Measurements from ENCODE around the gene WDR45B.

Gene WDR45B

DNA sequence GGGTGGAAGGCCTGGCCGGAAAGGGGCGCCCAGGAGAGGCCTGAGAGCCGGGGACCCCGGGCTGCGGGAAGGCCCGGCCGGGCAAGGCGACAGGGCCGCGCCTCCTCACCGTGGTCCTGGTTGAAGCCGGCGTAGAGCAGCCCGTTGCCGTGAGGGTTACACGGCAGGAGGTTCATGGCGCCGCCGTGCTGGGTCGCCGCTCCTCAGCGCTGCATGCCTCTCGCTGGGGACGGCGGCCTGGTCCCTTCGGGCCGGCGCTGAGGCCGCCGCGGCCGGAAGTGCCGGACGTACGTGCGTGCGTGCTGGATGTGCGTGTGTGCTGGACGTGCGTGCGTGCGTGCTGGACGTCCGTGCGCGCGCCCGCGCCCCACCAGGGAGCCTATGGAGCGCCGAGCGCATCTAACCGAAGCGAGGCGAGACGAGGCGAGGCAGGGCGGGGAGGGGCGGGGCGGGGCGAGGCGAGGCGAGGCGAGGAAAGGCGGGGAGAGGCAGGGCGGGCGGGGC, at the start of gene WDR45B:
Gene WDR45B (minus strand): TSS at position 280 of the 504 bp plus-strand sequence. CDS start 104 bp downstream, at position 176.
- DNase-seq (ENCODE audit: low read depth in 2 of 2): peak; percentile 95 to 96

DNA sequence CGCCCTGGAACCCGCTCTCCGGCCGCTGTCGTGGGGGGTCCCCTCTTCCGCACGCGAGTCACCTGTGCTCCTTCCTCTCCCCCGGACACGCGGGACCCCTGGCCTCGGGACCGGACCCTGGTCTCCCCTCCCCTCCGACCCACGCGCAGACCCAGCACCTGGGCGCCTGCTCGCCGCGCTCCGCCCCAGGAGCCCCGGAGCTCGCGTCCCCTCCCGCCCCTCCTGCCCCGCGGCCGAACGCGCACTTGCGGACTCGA, 49.5 kb upstream of the WDR45B start:
- no peak for DNase-seq (ENCODE audit: low read depth in 2 of 2)

DNA sequence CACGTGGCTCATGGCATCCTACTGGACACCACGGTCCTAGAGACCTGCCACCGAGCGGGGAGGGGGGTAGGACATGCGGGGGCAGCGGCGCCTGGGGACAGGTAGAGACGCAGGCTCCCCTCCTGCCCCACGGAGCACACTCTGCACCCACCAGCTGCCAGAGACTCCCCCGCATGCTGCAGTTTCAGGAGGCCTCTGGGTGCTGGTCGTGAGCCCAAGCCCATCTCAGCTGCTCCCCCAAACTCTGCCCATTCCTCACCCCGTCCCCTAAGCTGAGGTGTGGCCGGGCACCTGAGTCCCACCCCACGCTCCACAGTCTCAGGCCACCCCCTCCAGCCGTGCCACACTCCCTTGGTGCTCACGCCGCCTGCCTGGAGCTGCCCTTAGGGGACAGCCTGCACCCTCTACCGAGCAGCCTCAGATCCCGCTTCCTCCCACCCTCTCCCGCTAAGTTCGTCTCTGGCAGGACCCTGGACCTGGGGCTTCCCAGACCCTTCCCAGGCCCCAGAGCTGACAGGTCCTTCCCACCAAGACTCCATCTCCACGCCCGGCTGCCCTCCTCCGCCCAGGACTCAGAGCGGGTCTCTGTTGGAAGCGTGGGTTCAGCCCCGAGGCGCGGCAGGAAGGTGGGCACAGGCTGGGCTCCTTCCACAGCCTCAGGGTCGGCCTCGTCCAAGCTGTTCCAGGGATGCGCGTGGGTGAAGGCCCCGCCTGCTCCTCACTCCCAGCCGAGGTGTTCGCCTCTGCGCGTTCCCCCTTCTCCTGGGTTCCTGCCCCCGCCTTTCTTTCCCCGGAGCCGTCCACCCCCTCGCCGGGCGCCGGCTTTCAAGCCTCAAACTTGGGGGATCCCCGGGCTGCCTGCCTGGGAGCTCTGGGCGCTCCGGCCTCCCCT, 48.9 kb upstream of the WDR45B start:
- no peak for DNase-seq (ENCODE audit: low read depth in 2 of 2)

DNA sequence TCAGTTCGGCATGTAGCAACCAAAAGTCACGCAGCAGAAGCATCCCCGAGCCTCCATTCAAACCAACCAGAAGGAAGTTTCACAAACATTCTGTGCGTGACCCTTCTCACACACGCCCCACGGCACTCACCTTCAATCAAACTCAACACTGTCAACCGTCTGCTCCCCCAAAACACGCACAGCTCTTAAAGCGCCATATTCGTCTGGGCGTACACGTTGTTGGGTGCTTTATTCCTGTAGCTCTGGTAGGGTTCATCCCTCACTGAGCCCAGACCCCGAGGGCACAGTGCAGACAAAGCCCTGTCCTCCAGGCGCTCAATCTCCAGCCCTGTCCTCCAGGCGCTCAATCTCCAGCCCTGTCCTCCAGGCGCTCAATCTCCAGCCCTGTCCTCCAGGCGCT, 48.0 kb upstream of the WDR45B start:
- DNase-seq (ENCODE audit: low read depth in 2 of 2): no peak

DNA sequence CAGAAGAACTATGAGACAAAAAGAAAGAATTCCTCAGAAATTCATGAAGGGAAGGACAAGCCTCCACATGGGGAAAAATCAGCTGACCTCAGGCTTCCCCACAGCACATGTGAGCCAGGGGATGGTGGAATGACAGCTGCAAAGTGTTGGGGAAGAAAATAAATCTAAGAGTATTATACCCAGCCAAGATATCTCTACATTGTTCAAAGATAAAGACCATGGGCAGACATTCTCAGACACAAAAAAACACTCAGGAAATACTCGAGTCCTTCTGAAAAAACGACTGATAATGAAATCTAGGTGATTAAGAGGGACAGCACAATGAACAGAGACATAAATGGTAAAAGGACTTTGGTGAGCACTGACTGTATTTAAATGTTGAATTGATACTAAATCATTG, 46.4 kb upstream of the WDR45B start:
- no peak for DNase-seq (ENCODE audit: low read depth in 2 of 2)

DNA sequence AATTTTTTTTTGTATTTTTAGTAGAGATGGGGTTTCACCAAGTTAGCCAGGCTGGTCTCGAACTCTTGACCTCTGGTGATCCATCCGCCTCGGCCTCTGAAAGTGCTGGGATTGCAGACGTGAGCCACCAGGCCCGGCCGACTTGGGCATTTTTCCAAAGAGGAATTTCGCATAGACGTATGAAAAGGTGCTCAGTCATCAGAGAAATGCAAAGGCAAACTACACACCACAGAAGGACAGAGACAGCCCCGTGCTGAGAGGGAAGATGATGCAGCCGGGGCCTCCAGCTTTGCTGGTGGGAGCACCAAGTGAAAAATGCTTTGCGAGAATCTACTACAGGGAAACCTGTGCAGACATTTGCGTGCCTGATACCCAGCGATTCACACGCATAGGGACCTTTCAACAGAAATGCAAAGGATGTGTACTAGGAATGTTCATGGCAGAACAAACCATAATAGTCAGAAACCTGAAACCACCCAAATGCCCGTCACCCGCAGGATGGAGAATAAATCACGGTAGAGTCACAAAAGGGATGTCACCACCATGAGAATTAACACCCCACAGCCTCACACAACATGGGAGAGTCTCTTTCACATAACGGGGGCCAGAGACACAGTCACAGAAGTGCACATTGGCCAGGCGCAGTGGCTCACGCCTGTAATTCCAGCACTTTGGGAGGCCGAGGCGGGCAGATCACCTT, 45.1 kb upstream of the WDR45B start:
- no peak for DNase-seq (ENCODE audit: low read depth in 2 of 2)

DNA sequence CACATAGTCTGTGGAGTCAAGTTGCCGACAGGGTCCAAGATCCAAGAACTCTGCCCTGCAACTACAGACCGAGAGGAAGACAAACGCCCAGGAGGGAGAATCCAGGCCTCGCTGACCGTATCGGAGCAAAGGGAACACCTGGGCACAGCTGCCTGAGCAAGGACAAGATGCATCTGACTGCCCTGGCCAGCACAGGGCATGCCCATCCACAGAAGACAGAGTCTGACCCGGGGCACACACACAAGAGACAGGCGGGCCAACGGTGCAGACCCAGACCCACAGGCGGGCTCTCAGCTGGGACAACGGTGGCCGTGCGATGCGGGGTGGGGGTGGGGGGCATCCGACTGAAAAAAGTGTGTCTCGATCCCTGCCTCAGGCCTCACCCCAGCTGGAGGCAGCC, 44.0 kb upstream of the WDR45B start:
- DNase-seq (ENCODE audit: low read depth in 2 of 2): no peak

DNA sequence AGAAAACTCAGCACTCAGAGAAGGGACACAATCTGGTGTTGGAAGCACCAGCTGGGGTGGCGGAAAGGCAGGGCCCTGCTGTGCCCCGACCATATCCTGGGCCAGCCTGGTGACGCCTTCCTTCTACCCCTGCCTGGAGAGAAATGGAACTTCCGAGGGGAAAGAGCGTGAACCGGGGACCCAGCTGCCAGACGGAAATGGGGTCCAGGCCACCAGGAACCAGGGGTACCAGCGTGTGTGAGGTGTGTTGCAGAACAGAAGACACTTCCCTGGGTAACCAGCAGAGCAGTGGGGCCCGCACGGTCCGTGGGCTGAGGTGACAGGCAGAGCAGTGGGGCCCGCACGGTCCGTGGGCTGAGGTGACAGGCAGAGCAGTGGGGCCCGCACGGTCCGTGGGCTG, 43.5 kb upstream of the WDR45B start:
- DNase-seq (ENCODE audit: low read depth in 2 of 2): no peak

DNA sequence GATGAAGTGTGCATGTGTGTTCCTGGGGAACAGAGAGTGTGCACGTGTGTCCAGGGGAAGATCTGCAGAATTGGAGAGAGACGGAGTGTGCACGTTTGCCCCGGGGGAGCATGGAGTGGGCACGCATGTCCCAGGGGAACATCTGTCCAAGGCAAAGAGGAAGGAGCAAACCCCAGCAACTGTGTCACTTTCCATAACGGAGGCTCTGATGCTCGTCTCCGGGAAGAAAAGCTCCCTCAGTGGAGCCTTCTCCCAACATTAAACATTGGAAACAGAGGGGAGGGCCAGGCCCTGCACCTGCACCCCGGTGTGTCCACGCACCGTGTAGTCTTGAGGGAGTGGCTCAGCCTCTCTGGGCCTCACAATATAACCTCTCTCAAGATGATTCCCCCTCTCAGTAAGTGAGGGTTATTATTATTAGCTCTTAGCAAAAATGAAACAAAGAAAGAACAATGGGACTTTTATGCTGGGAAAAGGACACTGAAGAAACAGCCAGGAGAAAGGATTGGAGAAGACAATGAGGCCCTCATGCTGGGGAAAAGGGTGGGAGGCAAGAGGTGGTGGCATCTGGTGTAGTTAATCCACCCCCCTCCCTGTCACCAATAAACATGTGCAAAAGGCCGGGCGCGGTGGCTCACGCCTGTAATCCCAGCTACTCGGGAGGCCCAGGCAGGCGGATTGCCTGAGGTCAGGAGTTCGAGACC, 42.7 kb upstream of the WDR45B start:
- DNase-seq (ENCODE audit: low read depth in 2 of 2): no peak

DNA sequence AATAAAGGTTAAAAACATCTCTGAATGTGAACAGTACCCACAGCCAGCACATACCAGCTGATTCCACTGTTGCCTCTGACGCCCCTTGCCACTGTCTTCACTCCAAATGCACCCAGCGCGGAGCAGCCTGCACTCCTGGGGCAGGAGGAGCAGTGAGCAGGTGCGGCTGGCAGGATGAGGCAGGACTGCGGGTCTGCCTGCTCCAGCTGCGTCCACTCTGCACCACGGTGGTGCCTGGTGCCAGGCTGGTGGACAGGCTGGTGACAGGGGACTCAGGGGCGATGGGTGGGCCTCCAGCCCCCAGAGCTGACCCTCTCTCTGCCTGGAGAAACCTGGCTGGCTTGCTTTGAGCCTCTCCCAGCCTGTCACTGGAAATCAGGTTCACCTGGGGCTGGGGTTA, 40.8 kb upstream of the WDR45B start:
- no peak for DNase-seq (ENCODE audit: low read depth in 2 of 2)

DNA sequence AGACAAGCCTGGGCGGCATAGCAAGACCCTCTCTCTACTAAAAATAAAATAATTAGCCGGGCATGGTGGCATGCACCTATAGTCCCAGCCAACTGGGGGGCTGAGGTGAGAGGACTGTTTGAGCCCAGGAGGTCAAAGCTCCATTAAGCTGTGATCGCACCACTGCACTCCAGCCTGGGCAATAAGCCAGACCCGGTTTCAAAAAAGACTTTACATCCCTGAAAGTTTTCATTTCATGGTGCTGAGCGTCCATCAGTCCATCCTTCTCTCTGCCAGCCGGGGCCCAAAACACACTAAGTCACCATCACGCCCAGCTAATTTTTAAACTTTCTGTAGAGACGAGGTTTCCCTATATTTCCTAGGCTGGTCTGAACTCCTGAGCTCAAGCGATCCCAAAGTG, 39.6 kb upstream of the WDR45B start:
- no peak for DNase-seq (ENCODE audit: low read depth in 2 of 2)

DNA sequence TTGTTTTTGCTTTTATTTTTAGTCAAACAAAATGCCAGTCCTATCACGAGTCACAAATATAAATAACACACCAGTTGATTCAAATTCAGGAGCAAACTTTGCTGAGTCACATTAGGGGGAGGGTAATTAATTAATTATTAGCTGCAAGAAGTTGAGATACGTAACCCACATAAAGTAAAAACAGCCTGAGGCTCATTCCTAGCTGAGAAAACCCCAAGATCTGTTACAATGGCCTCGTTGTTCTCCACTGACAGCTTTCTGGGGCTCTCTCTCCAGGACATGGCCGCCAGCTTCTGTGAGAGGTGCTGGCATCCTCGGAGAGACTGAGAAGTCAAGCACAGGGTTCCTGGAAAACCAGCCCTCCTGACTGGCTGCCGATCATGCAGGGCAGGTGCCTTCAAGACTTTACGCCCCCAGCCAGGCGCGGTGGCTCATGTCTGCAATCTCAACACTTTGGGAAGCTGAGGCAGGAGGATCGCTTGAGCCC, 39.2 kb upstream of the WDR45B start:
- DNase-seq (ENCODE audit: low read depth in 2 of 2): no peak

DNA sequence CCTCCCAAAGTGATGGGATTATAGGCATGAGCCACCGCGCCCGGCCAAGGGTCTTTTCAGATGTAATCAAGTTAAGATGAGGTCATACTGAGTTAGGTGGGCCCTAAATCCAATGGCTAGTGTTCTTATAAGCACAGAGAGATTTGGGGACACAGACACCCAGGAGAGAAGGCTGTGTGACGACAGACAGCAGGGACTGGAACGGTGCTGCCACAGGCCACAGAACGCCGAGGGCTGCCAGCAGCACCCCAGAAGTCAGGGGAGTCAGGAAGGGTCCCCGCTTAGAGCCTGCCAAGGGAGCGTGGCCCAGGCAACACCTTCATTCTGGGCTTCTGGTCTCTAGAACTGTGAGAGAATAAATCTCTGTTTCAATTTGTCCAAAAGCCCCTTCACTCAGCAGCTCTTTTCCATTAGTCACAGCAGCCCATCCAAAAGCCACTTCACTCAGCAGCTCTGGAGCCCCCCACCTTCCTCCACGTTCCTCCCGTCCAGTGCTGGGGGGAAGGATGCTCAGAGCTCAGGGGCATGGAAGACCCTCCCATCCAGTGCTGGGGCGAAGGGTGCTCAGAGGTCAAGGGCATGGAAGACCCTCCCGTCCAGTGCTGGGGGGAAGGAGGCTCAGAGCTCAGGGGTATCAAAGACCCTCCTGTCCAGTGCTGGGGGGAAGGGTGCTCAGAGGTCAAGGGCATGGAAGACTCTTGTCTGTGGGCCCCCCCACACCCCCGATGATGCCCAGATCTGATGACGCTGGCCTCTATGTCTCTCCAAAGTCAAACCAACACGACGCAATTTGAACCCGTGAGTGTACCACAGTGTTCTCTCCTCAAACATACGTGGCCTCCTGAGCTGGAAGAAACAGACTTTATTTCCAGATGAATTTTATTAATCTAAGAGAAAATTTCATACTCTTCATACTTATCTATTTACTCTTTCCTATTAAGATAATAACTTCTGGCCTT, 38.4 kb upstream of the WDR45B start:
- no peak for DNase-seq (ENCODE audit: low read depth in 2 of 2)

DNA sequence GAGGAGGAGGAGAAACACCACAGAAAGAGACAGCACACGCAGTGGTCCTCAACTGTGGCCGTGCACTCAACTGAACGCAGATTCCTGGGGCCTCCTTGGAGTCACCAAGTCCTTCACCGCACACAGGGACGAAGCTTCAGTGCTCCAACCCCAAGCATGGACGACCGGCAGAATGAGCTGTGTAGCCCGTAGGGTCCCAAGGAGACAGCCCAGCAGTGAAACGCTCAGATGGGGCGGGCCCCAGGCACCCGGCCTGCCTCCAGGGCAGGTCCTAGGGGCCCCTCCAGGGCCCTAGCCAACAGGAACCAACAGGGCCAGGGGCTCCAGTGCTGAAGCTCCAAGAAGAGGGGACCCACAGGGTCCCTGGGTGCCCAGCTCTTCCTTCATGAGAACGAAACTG, 37.0 kb upstream of the WDR45B start:
- no peak for DNase-seq (ENCODE audit: low read depth in 2 of 2)

DNA sequence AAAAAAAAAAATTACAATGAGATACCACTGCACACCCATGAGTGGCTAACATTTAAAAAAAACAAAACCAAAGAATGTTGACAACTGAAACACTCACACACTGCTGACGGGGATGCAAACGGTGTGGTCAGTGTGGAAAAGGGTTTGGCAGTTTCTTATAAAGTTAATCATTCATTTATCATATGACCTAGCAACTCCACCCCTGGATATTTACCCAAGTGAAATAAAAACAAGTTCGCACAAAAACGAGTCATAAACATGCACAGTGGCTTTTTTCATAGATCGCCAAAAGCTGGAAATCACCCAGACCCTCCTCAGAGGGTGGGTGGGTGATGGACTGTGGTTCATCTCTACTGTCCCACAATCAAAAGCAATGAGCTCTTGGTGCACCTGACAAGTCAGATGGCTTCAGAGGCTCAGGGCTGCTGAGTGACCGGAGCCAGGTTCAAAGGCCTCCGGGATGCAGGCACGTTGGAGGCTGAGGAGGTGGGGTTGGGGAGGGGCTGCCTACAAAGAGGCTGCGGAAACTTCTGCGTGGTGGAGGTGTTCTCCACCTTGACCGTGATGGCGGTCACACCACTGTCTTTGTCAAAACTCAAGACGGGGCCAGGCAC, 36.1 kb upstream of the WDR45B start:
- no peak for DNase-seq (ENCODE audit: low read depth in 2 of 2)

DNA sequence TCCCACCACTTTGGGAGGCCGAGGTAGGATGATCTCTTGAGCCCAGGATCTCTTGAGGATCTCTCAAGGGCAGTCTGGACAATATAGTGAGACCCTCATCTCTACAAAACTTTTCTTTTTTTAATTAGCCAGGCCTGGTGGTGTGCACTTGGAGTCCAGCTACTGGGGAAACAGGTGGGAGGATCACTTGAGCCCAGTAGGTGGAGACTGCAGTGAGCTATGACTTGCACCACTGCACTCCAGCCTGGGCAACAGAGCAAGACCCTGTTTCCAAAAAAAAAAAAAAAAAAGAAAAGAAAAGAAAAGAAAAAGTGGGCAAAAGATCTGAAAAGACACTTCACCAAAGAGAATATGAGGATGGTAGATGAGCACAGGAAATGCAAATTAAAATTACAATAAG, 35.3 kb upstream of the WDR45B start:
- no peak for DNase-seq (ENCODE audit: low read depth in 2 of 2)

DNA sequence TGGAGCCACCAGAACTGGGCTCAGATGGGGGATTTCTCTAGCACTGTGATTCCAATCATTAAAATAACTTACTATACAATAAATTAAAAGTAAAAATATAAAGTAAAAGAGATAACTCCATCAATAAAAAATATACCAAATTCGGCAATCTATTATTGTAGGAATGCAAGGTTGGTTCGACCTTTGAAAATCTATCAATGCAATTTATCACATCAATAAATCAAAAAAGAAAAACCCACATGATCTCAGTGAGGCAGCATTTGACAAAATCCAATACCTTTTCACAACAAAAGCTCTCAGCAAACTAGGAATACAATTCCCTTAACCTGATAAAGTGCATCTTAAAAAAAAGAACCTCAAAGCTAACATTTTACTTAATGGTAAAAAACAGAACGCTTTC, 33.3 kb upstream of the WDR45B start:
- DNase-seq (ENCODE audit: low read depth in 2 of 2): no peak

DNA sequence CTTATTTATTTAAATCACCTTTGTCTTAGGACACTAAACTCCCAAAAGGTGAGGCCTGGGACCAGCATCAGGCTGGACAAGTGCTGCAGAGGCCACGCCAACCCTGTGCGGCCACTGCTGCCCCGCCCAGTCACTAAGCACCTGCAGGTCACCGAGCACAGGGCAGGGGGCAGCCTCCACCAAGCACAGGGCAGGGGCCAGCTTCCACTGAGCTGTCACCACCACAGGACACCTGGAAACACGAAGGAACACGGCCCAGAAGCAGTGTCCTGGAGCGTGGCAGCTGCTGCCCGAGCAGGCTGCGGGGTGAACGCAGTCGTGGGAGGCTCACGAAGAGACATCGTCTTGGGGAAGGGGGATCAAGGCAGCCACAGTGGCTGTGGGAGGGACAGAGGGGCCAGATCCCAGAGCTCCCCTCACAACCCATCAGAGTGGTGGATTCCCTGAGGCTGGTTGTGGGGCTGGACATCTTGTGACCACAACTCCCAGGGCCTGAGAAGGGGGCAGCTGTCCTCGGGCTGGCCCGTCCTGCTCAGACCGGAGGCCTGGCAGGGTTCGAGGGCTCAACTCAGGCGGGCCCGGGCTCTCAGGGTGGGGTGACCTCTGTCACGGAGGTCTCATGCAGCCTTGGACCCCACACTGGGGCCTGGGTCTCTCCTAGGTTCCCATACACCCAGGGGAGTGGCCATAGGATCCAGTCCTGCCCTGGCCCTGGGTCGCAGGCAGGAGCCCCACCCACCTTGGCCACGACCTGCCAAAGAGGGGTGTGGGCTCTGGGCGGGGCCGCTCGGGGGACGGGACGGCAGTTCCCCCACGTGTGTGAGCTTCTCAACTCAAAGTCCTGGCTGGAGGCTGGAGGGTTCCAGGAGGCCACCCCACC, 31.6 kb upstream of the WDR45B start:
- no peak for DNase-seq (ENCODE audit: low read depth in 2 of 2)

DNA sequence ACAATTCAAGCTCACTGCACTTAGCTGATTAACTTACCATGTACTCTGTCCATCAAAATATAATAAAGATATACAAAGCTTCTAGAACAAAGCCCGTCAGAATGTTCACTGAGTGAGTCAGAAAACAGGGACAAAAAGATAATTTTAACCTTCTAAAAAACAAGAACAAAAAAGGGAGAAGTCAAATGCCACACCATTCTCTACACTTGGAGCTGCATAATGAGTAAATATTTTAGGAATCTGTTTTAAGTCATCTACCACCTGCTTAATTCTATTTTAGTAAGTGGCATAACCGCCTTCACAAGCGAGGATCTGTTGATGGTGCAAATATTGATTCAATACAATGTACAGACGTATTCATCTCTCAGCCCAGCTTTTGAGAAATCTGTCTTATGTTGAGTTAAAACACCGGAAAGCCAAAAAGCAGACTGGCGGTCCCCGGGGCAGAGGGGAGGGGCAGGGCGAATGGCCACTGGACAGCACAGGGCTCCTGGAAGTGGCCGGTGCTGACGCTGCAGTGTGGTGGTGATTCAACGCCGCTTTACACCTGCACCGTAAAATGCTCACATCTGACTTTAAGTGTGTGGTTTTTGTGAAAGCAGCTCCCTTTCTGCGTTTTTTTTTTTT, 30.1 kb upstream of the WDR45B start:
- no peak for DNase-seq (ENCODE audit: low read depth in 2 of 2)

Data from fibroblast of skin of left biceps (primary cell).